HG02623 (cell line): Measurements from ENCODE around the gene KIFAP3.
A peak's percentile ranks its signal among the peaks of the same experiment; 100 is the strongest.
"Not testable (repeated sequence)": the region's sequence is repeated elsewhere in the genome, so short reads cannot be mapped to it uniquely, and the experiment has no call there.

Source experiments
- ATAC-seq: cut with Tn5 transposase; IDR thresholded peaks from one replicate; pipeline ENCODE4 v1.9.1; 2021; ENCODE audit warnings: moderate library complexity; ENCODE audit not compliant: unreplicated experiment

The KIFAP3 gene

GRCh38 chr1:170074250-170075157 lies at the start of gene KIFAP3:
Gene KIFAP3, minus strand, starts transcription at chr1:170074695. Its CDS starts 228 bp downstream, at chr1:170074467.
- ATAC-seq, result peak; percentile 97

GRCh38 chr1:170122366-170122765 lies 47.9 kb upstream of the KIFAP3 start:
- no peak for ATAC-seq

GRCh38 chr1:170114906-170115305 lies 40.4 kb upstream of the KIFAP3 start:
- no peak for ATAC-seq

GRCh38 chr1:170113140-170113539 lies 38.6 kb upstream of the KIFAP3 start:
- ATAC-seq, result not testable (repeated sequence)

- no peak for ATAC-seq
Observed at GRCh38 chr1:170097449-170097948, 23.0 kb upstream of the KIFAP3 start.

GRCh38 chr1:170096806-170097340 lies 22.4 kb upstream of the KIFAP3 start:
- no peak for ATAC-seq

GRCh38 chr1:170095976-170096748 lies 21.7 kb upstream of the KIFAP3 start:
- ATAC-seq, result no peak

- not testable (repeated sequence) for ATAC-seq
Observed at GRCh38 chr1:170094697-170095616, 20.5 kb upstream of the KIFAP3 start.

- ATAC-seq, result no peak
Observed at GRCh38 chr1:170086399-170087032, 12.0 kb upstream of the KIFAP3 start.

GRCh38 chr1:170085091-170085490 lies 10.6 kb upstream of the KIFAP3 start:
- no peak for ATAC-seq

GRCh38 chr1:170078610-170079189 lies 4.2 kb upstream of the KIFAP3 start:
- no peak for ATAC-seq

GRCh38 chr1:170077926-170078325 lies 3.4 kb upstream of the KIFAP3 start:
- no peak for ATAC-seq

GRCh38 chr1:170076952-170077351 lies 2.5 kb upstream of the KIFAP3 start:
- ATAC-seq, result not testable (repeated sequence)

GRCh38 chr1:170076199-170076598 lies 1.7 kb upstream of the KIFAP3 start:
- ATAC-seq, result no peak

GRCh38 chr1:170075186-170075585 lies 691 bp upstream of the KIFAP3 start:
- ATAC-seq, result no peak

- no peak for ATAC-seq
Observed at GRCh38 chr1:170073893-170074249, 624 bp downstream of the KIFAP3 start.

- ATAC-seq, result no peak
Observed at GRCh38 chr1:170071378-170071777, 3.1 kb downstream of the KIFAP3 start.

- ATAC-seq, result no peak
Observed at GRCh38 chr1:170068923-170069322, 5.6 kb downstream of the KIFAP3 start.

- no peak for ATAC-seq
Observed at GRCh38 chr1:170067253-170067819, 7.2 kb downstream of the KIFAP3 start.
